Ishikawa (cell line): Measurements from ENCODE around the gene CCR4.

Experiments
- TCF12 ChIP-seq: IDR thresholded peaks from 2 replicates; pipeline ENCODE4 v1.6.1; 2012; ENCODE audit warnings: low read depth
- TEAD4 ChIP-seq: IDR thresholded peaks from 2 replicates; pipeline ENCODE4 v1.6.1; 2012
- TF ChIP-seq, protein P1 (sequence below): IDR thresholded peaks from 2 replicates; pipeline ENCODE4 v1.6.1; 2012

GRCh38 chr3:32934150-32934742 is 17.2 kb upstream of the CCR4 start:
- TF ChIP-seq TEAD4 = no peak
- no peak for TF ChIP-seq TCF12
- TF ChIP-seq, protein P1, sequence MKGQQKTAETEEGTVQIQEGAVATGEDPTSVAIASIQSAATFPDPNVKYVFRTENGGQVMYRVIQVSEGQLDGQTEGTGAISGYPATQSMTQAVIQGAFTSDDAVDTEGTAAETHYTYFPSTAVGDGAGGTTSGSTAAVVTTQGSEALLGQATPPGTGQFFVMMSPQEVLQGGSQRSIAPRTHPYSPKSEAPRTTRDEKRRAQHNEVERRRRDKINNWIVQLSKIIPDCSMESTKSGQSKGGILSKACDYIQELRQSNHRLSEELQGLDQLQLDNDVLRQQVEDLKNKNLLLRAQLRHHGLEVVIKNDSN = no peak
